ENCODE measurements around the gene MGAT2. TPM values are rescaled to one million over a fixed set of nuclear protein-coding genes. Genes with fewer than 3 reads are reported as not detected.
A peak's percentile ranks its signal among the peaks of the same experiment; 100 is the strongest.
"Not testable (repeated sequence)": the region's sequence is repeated elsewhere in the genome, so short reads cannot be mapped to it uniquely, and the experiment has no call there.

MGAT2 gene
- polyA plus RNA-seq, 4 donors, result 13.5 to 59.1 (median 26.0) TPM

- Histone ChIP-seq H3K36me3 (ENCODE audit: control insufficient read depth in 3 of 3, insufficient read depth in 2 of 3, low read depth in 1 of 3, low read length in 3 of 3) (peaks cover 0 to 2% (median 0%) of the 10 kb centered on the region in 3 donors), H3K4me1 (ENCODE audit: control insufficient read depth in 3 of 3, insufficient read depth in 2 of 3, low read depth in 1 of 3, low read length in 2 of 3) (peaks cover 0 to 3% (median 0%) of the 10 kb centered on the region in 3 donors), H3K27ac (ENCODE audit: low read depth in 1 of 3, low read length in 2 of 3) (no peak overlapping the region), H3K4me3 (ENCODE audit: low read depth in 1 of 3, low read length in 3 of 3) (no peak overlapping the region), H3K27me3 (ENCODE audit: control insufficient read depth in 3 of 3, insufficient read depth in 3 of 3, low read length in 3 of 3) (no peaks in the 10 kb centered on the region), H3K9me3 (ENCODE audit: control insufficient read depth in 2 of 2, insufficient read depth in 1 of 2, low read depth in 1 of 2, low read length in 1 of 2) (no peaks in the 10 kb centered on the region)
- DNase-seq, result no peak
- WGBS, 3 donors, result 97 to 98% (median 97%) methylated on average over 6 of the region's 6 CpGs
- FAIRE-seq, result no peak
These were observed 32.9 kb downstream of the MGAT2 start for GRCh38 chr14:49653508-49653907.

- Histone ChIP-seq H3K27me3 (ENCODE audit: control insufficient read depth in 3 of 3, insufficient read depth in 3 of 3, low read length in 3 of 3) (no peaks in the 10 kb centered on the region), H3K4me1 (ENCODE audit: control insufficient read depth in 3 of 3, insufficient read depth in 2 of 3, low read depth in 1 of 3, low read length in 2 of 3) (peaks cover 0 to 3% (median 0%) of the 10 kb centered on the region in 3 donors), H3K27ac (ENCODE audit: low read depth in 1 of 3, low read length in 2 of 3) (no peak overlapping the region), H3K36me3 (ENCODE audit: control insufficient read depth in 3 of 3, insufficient read depth in 2 of 3, low read depth in 1 of 3, low read length in 3 of 3) (peaks cover 0 to 2% (median 0%) of the 10 kb centered on the region in 3 donors), H3K9me3 (ENCODE audit: control insufficient read depth in 2 of 2, insufficient read depth in 1 of 2, low read depth in 1 of 2, low read length in 1 of 2) (no peaks in the 10 kb centered on the region), H3K4me3 (ENCODE audit: low read depth in 1 of 3, low read length in 3 of 3) (no peak overlapping the region)
- FAIRE-seq, result peak; percentile 86
- WGBS, 3 donors, result 95 to 98% (median 96%) methylated on average over 3 of the region's 3 CpGs
- DNase-seq, result no peak
These were observed 33.9 kb downstream of the MGAT2 start for GRCh38 chr14:49654511-49654910.

DNA sequence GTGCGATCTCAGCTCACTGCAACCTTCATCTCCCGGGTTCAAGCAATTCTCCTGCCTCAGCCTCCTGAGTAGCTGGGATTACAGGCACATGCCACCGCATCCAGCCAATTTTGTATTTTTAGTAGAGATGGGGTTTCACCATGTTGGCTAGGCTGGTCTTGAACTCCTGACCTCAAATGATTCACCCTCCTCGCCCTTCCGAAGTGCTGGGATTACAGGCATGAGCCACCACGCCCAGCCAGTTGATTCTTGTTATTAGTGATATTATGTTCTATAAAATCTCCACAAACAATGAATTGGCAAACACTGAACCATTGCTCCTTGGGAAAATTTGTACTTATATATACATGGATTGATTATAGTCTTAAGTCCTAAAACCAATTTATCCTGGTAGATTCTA, 36.9 kb downstream of the MGAT2 start:
- H3K9me3 ChIP-seq (ENCODE audit: control insufficient read depth in 2 of 2, insufficient read depth in 1 of 2, low read depth in 1 of 2, low read length in 1 of 2); H3K4me3 ChIP-seq (ENCODE audit: low read depth in 1 of 3, low read length in 3 of 3); H3K27me3 ChIP-seq (ENCODE audit: control insufficient read depth in 3 of 3, insufficient read depth in 3 of 3, low read length in 3 of 3); H3K27ac ChIP-seq (ENCODE audit: low read depth in 1 of 3, low read length in 2 of 3); FAIRE-seq; H3K4me1 ChIP-seq (ENCODE audit: control insufficient read depth in 3 of 3, insufficient read depth in 2 of 3, low read depth in 1 of 3, low read length in 2 of 3); H3K36me3 ChIP-seq (ENCODE audit: control insufficient read depth in 3 of 3, insufficient read depth in 2 of 3, low read depth in 1 of 3, low read length in 3 of 3): not testable (repeated sequence)
- peak in 1 of 2 donors; percentile 47 for DNase-seq
- WGBS, 3 donors, result 63 to 83% (median 78%) methylated on average over 6 of the region's 6 CpGs

DNA sequence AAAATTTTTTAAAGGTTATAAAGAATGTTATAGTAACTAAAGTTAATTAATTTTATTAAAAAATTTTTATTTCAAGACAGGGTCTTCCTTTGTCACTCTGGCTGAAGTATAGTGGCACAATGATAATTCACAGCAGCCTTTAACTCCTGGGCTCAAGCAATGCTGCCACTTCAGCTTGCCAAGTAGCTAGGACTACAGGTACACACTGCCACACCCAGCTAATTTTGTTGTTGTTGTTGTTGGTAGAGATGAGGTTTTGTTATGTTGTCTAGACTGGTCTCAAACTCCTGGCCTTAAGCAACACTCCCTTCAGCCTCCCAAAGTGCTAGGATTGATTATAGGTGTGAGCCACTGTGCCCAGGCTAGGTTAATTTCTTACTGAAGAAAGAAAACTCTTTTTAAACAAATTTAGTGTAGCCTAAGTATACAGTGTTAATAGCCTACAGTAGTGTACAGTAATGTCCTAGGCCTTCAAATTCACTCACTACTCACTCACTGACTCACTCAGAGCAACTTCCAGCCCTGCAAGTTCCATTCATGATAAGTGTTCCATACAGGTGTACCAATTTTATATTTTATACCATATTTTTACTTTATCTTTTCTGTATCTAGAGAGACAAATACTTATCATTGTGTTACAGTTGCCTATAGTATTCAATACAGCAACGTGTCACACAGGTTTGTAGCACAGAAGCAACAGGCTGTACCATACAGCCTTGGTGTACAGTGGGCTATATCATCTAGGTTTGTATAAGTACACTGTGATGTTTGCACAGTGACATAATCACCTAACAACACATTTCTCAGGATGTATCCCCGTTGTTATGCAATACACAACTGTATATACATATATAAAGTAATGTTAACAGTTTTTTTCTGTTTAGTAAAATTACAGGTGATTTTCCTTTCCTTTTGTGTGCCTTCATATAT, 39.2 kb downstream of the MGAT2 start:
- FAIRE-seq (no peak), DNase-seq (peak in 1 of 2 donors; percentile 49)
- WGBS, 3 donors, result 59 to 79% (median 69%) methylated on average over 2 of the region's 2 CpGs
- H3K4me3 ChIP-seq (ENCODE audit: low read depth in 1 of 3, low read length in 3 of 3), result no peak overlapping the region
- peaks cover 0 to 3% (median 0%) of the 10 kb centered on the region in 3 donors for H3K4me1 ChIP-seq (ENCODE audit: control insufficient read depth in 3 of 3, insufficient read depth in 2 of 3, low read depth in 1 of 3, low read length in 2 of 3)
- no peaks in the 10 kb centered on the region for H3K27me3 ChIP-seq (ENCODE audit: control insufficient read depth in 3 of 3, insufficient read depth in 3 of 3, low read length in 3 of 3)
- no peaks in the 10 kb centered on the region for H3K9me3 ChIP-seq (ENCODE audit: control insufficient read depth in 2 of 2, insufficient read depth in 1 of 2, low read depth in 1 of 2, low read length in 1 of 2)
- H3K27ac ChIP-seq (ENCODE audit: low read depth in 1 of 3, low read length in 2 of 3), result no peak overlapping the region
- no peaks in the 10 kb centered on the region for H3K36me3 ChIP-seq (ENCODE audit: control insufficient read depth in 3 of 3, insufficient read depth in 2 of 3, low read depth in 1 of 3, low read length in 3 of 3)

- H3K4me3 ChIP-seq (ENCODE audit: low read depth in 1 of 3, low read length in 3 of 3), result no peak overlapping the region
- H3K27ac ChIP-seq (ENCODE audit: low read depth in 1 of 3, low read length in 2 of 3), result no peak overlapping the region
- H3K4me1 ChIP-seq (ENCODE audit: control insufficient read depth in 3 of 3, insufficient read depth in 2 of 3, low read depth in 1 of 3, low read length in 2 of 3), result no peaks in the 10 kb centered on the region
- H3K27me3 ChIP-seq (ENCODE audit: control insufficient read depth in 3 of 3, insufficient read depth in 3 of 3, low read length in 3 of 3), result no peaks in the 10 kb centered on the region
- H3K36me3 ChIP-seq (ENCODE audit: control insufficient read depth in 3 of 3, insufficient read depth in 2 of 3, low read depth in 1 of 3, low read length in 3 of 3), result peaks cover 0 to 2% (median 0%) of the 10 kb centered on the region in 3 donors
- H3K9me3 ChIP-seq (ENCODE audit: control insufficient read depth in 2 of 2, insufficient read depth in 1 of 2, low read depth in 1 of 2, low read length in 1 of 2), result peaks cover 0 to 2% of the 10 kb centered on the region in 2 donors
- DNase-seq (no peak), FAIRE-seq (no peak)
These were observed 49.9 kb downstream of the MGAT2 start for GRCh38 chr14:49670475-49670874.

Other genes starting within 250 kb of the MGAT2 start
- gene RPS29, start 34.4 kb upstream of the MGAT2 start, polyA plus RNA-seq, result 1,000 to 10,000 TPM; 2,810 to 5,742 (median 3,888) TPM
- 10 to 100 TPM; 13.3 to 21.0 (median 16.2) TPM for gene LRR1, start 21.9 kb upstream of the MGAT2 start, polyA plus RNA-seq
- 100 to 1,000 TPM; 328 to 910 (median 674) TPM for gene RPL36AL, start 173 bp upstream of the MGAT2 start, polyA plus RNA-seq
- gene DNAAF2, start 14.4 kb downstream of the MGAT2 start, polyA plus RNA-seq, result 10 to 100 TPM in 2 of 4 donors, 1 to 10 TPM in 2; 8.3 to 19.5 (median 10.3) TPM
- 1 to 10 TPM; 2.4 to 9.8 (median 8.6) TPM for gene POLE2, start 67.4 kb downstream of the MGAT2 start, polyA plus RNA-seq
- 1 to 10 TPM; 1.3 to 4.0 (median 2.5) TPM for gene KLHDC1, start 72.3 kb downstream of the MGAT2 start, polyA plus RNA-seq
- 100 to 1,000 TPM in 2 of 4 donors, 10 to 100 TPM in 2; 40.0 to 135 (median 103) TPM for gene KLHDC2, start 147.4 kb downstream of the MGAT2 start, polyA plus RNA-seq
- gene NEMF, start 232.0 kb downstream of the MGAT2 start, polyA plus RNA-seq, result 10 to 100 TPM; 19.6 to 43.8 (median 31.3) TPM